Transverse colon (tissue), 4 donors: ENCODE data around the gene DHDH. TPM values are rescaled to one million over a fixed set of nuclear protein-coding genes. Genes with fewer than 3 reads are reported as not detected.

ENCODE experiments used
- DNase-seq: peaks from one replicate; pipeline ENCODE4 v3.0.0-alpha.2; 2019
- H3K27ac ChIP-seq, 4 donors: fragments of 200-600 bp; sonication (generic); 2 replicates each; pipeline ENCODE4 v1.5.1; 2016 to 2018; ENCODE audit warnings: inconsistent platforms in 4 of 4
- H3K27me3 ChIP-seq: fragments of 200-600 bp; sonication (generic); 2 replicates; pipeline ENCODE4 v1.5.1; 2017; ENCODE audit warnings: inconsistent platforms
- H3K36me3 ChIP-seq, 4 donors: fragments of 200-600 bp; sonication (generic); 2 replicates each; pipeline ENCODE4 v1.5.1; 2017 to 2019; ENCODE audit warnings: inconsistent platforms in 4 of 4
- H3K4me1 ChIP-seq, 4 donors: fragments of 200-600 bp; sonication (generic); 2 replicates each; pipeline ENCODE4 v1.5.1; 2017 to 2020; ENCODE audit warnings: inconsistent platforms in 4 of 4
- H3K4me3 ChIP-seq, 4 donors: fragments of 200-600 bp; sonication (generic); 1 replicate in 1 of 4; 2 replicates in 3 of 4; pipeline versions ENCODE4 v1.5.1 to v1.6.1; 2017 to 2019; ENCODE audit warnings: inconsistent platforms in 4 of 4
- H3K9me3 ChIP-seq, 2 donors: fragments of 200-600 bp; sonication (generic); 2 replicates each; pipeline ENCODE4 v1.5.1; 2017 to 2019; ENCODE audit warnings: inconsistent platforms in 2 of 2
- CTCF ChIP-seq, 5 experiments: fragments of 200-600 bp in 3 of 5; fragments of 450-650 bp in 2 of 5; sonication (generic) in 3 of 5; IDR thresholded peaks; 1 replicate in 2 of 5; 2 replicates in 3 of 5; pipeline ENCODE4 v1.5.1; 2016 to 2017; ENCODE audit warnings: antibody characterized with exemption in 5 of 5, inconsistent platforms in 3 of 5, mild to moderate bottlenecking in 2 of 5, moderate library complexity in 1 of 5
- EP300 ChIP-seq: sonication (generic); formaldehyde crosslinking; IDR thresholded peaks from one replicate; pipeline ENCODE4 v1.6.1; 2017; ENCODE audit warnings: antibody characterized with exemption, low read depth
- POLR2A ChIP-seq: fragments of 450-650 bp; IDR thresholded peaks from one replicate; pipeline ENCODE4 v1.6.1; 2016; ENCODE audit warnings: antibody characterized with exemption, mild to moderate bottlenecking, moderate library complexity
- POLR2AphosphoS5 ChIP-seq, 3 donors: sonication (generic); formaldehyde crosslinking; IDR thresholded peaks; one replicate each; pipeline ENCODE4 v1.6.1; 2016; ENCODE audit warnings: antibody characterized with exemption in 3 of 3
- WGBS, 2 donors: methylation state at CpG; one replicate each; pipeline ENCODE4 v1.1.5; 2018; ENCODE audit warnings: low coverage in 1 of 2; 5-methylcytosine and 5-hydroxymethylcytosine counted together
- in situ Hi-C, 4 donors: fragments of 200-750 bp; cut with MboI; loops; one replicate each; pipeline versions ENCODE4 v1.15.0 to v1.15.1; 2017; ENCODE audit warnings: low sequenced_read_pairs in 3 of 4, low pct_ligation_motif_present in 1 of 4, low pct_unique_long_range_greater_than_20kb in 1 of 4
- intact Hi-C: fragments of 100-400 bp; cut with DNase I; formaldehyde crosslinking; loops from one replicate; pipeline ENCODE4 v1.15.1; 2023; ENCODE audit warnings: low total_unique reads
- total RNA-seq, 4 donors: library from RNA; depleted of rRNA; stranded (reverse); fragments of >200 nt; gene quantifications; one replicate each; pipeline ENCODE4 v1.1.0, GENCODE V29; 2016

The DHDH gene
- total RNA-seq, 4 donors from 2014 or later = 3.4 to 4.9 TPM; not detected in 2

DNA sequence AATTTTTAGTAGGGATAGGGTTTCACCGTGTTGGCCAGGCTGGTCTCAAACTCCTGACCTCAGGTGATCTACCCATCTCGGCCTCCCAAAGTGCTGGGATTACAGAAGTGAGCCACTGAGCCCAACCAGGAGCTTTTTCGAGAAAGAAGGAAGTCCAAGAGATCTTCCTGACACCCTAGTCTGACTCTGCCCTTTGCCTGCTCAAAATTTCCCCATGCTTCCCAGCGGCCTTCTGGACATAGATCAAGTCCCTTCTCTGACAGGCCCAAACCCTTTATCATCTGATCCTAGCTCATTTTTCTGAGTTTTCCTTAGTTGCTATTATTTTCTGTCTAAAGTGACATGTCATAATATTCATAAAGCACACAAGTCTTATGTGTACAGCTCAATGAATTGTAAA lies 19.6 kb downstream of the DHDH start:
- 83 to 100% methylated on average over 1 to 4 of the region's 4 CpGs for WGBS, 2 donors
- Histone ChIP-seq H3K4me3 (no peak overlapping the region), H3K9me3 (no peaks in the 10 kb centered on the region), H3K27me3 (no peaks in the 10 kb centered on the region), H3K4me1 (peaks cover 7 to 17% (median 14%) of the 10 kb centered on the region in 4 donors), H3K36me3 (no peaks in the 10 kb centered on the region), H3K27ac (no peak overlapping the region)
- intact Hi-C loops = no loop called here
- TF ChIP-seq POLR2A (no peak), POLR2AphosphoS5 (IDR thresholded peaks at IDR 0.05) (no peak), CTCF (IDR thresholded peaks at IDR 0.05) (no peak), EP300 (no peak)
- in situ Hi-C loops = loop anchor here in 2 of 4 donors (10.0 to 25.0 kb wide), 2 partner anchors 78 to 91 kb away; partner anchors contain the start of genes PPP1R15A (in 2 of the 2) and PLEKHA4 (in 1 of the 2)
- DNase-seq = no peak

DNA sequence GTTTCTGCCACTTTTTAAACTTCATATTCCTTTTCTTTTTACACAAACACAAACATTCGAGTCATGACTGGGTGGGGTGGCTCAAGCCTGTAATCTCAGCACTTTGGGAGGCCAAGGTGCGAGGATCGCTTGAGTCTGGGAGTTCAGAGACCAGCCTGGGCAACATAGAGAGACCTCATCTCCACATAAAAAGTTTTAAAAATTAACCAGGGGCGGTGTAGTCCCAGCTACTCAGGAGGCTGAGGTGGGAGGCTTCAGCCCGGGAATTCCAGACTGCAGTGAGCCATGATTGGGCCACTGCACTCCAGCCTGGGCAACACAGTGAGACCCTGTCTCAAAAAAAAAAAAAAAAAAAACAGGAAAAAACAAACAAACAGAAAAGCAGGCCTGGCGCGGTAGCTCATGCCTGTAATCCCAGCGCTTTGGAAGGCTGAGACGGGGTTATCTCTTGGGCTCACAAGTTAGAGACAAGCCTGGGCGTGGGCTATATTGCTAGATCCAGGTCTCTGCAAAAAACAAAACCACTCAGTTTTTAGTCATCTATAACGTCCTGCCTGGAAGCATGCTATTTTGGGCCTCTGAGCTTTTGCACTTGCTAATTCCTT lies 20.6 kb downstream of the DHDH start:
- WGBS, 2 donors = 36 to 52% methylated on average over 6 to 11 of the region's 11 CpGs

DNA sequence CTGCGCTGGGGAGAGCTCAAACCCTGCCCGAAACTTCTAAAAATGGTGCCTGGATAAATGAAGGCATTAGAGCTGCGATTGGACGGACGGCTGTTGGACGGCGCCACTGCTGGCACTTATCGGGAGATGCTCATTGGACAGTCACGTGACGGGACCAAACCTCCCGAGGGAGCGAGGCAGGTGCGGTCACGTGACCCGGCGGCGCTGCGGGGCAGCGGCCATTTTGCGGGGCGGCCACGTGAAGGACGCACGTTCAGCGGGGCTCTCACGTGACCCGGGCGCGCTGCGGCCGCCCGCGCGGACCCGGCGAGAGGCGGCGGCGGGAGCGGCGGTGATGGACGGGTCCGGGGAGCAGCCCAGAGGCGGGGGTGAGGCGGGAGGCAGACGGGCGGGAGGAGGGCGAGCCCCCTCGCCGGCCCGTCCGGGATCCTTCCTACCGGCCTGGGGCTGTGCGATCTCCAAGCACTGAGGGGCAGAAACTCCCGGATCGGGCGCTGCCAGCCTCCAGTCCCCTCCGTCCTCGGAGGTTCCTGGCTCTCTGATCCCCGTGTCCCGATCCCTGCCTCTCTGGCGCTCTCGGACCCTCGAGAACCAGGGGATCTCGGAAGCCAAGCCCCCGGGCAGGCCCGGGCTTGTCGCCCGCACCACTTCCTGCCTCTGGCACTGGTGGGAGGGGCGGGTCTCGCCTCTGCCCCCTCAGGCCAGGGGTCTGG lies 21.3 kb downstream of the DHDH start, which contains the start of gene BAX:
Gene BAX, plus strand, starts transcription at position 281 of the 713 bp plus-strand sequence. Its CDS starts 54 bp downstream, at position 335.
- H3K27ac ChIP-seq = peak within 1 kb of the TSS; percentile 87 to 93 (median 90)
- H3K36me3 ChIP-seq = no peaks in the 10 kb centered on the region
- intact Hi-C loops = no loop called here
- in situ Hi-C loops = loop anchor here in 2 of 4 donors (10.0 to 25.0 kb wide), 2 partner anchors 80 to 92 kb away; partner anchors contain the start of genes PPP1R15A (in 2 of the 2) and PLEKHA4 (in 1 of the 2)
- no peaks in the 10 kb centered on the region for H3K27me3 ChIP-seq
- DNase-seq = peak; percentile 98
- peak within 1 kb of the TSS; percentile 76 to 99 (median 94) for H3K4me3 ChIP-seq
- TF ChIP-seq POLR2AphosphoS5 (IDR thresholded peaks at IDR 0.05) = peak; percentile 56 to 78 (median 75)
- peak; percentile 56 for TF ChIP-seq POLR2A
- TF ChIP-seq CTCF (IDR thresholded peaks at IDR 0.05) = peak in 2 of 5 experiments; percentile 12 to 23
- no peak for TF ChIP-seq EP300
- no peaks in the 10 kb centered on the region for H3K9me3 ChIP-seq
- peaks cover 7 to 17% (median 16%) of the 10 kb centered on the region in 4 donors for H3K4me1 ChIP-seq
- 0% methylated on average over 17 of the region's 71 CpGs; no CpG with 5 or more reads in 1 of the 2 donors for WGBS, 2 donors

More for the DNA sequence above, 20.6 kb downstream of the DHDH start:
- Histone ChIP-seq H3K4me1 (peaks cover 7 to 17% (median 14%) of the 10 kb centered on the region in 4 donors), H3K27me3 (no peaks in the 10 kb centered on the region), H3K36me3 (no peaks in the 10 kb centered on the region), H3K4me3 (peak overlapping the region in 3 of 4 donors; percentile 76 to 99 (median 91)), H3K27ac (peak overlapping the region; percentile 87 to 93 (median 90)), H3K9me3 (no peaks in the 10 kb centered on the region)
- TF ChIP-seq POLR2A (no peak), POLR2AphosphoS5 (IDR thresholded peaks at IDR 0.05) (no peak)
- intact Hi-C loops (no loop called here), in situ Hi-C loops (loop anchor here in 2 of 4 donors (10.0 to 25.0 kb wide), 2 partner anchors 79 to 92 kb away; partner anchors contain the start of genes PPP1R15A (in 2 of the 2) and PLEKHA4 (in 1 of the 2))
- DNase-seq = no peak

- H3K4me1 ChIP-seq = peaks cover 12 to 22% (median 20%) of the 10 kb centered on the region in 4 donors
- no peak for DNase-seq
- no peaks in the 10 kb centered on the region for H3K9me3 ChIP-seq
- intact Hi-C loops = no loop called here
- in situ Hi-C loops = loop anchor here in 2 of 4 donors (10.0 to 25.0 kb wide), 2 partner anchors 81 to 93 kb away; partner anchors contain the start of genes PPP1R15A (in 2 of the 2) and PLEKHA4 (in 1 of the 2)
- peak overlapping the region; percentile 76 to 99 (median 94) for H3K4me3 ChIP-seq
- 8 to 60% methylated on average over 2 to 16 of the region's 16 CpGs for WGBS, 2 donors
- H3K27ac ChIP-seq = peak overlapping the region; percentile 87 to 93 (median 90)
- H3K27me3 ChIP-seq = no peaks in the 10 kb centered on the region
- TF ChIP-seq POLR2AphosphoS5 (IDR thresholded peaks at IDR 0.05) (no peak), CTCF (IDR thresholded peaks at IDR 0.05) (no peak), EP300 (no peak), POLR2A (no peak)
- no peaks in the 10 kb centered on the region for H3K36me3 ChIP-seq
Observed at GRCh38 chr19:48955308-48955958, 21.9 kb downstream of the DHDH start.
